Testis (tissue), 2 donors: Measurements from ENCODE around the gene ADAMTSL1.

Experiments
- POLR2A ChIP-seq: fragments of 450-650 bp; IDR thresholded peaks from one replicate; pipeline ENCODE4 v1.6.1; 2017; ENCODE audit warnings: antibody characterized with exemption, mild to moderate bottlenecking, moderate library complexity
- TF ChIP-seq, protein P1 (sequence below), 3 experiments: fragments of 450-650 bp in 2 of 3; fragments of 200-600 bp in 1 of 3; sonication (generic) in 1 of 3; IDR thresholded peaks; one replicate each; pipeline ENCODE4 v1.5.1; 2016 to 2019; ENCODE audit warnings: antibody characterized with exemption in 3 of 3, mild to moderate bottlenecking in 2 of 3, moderate library complexity in 1 of 3

DNA sequence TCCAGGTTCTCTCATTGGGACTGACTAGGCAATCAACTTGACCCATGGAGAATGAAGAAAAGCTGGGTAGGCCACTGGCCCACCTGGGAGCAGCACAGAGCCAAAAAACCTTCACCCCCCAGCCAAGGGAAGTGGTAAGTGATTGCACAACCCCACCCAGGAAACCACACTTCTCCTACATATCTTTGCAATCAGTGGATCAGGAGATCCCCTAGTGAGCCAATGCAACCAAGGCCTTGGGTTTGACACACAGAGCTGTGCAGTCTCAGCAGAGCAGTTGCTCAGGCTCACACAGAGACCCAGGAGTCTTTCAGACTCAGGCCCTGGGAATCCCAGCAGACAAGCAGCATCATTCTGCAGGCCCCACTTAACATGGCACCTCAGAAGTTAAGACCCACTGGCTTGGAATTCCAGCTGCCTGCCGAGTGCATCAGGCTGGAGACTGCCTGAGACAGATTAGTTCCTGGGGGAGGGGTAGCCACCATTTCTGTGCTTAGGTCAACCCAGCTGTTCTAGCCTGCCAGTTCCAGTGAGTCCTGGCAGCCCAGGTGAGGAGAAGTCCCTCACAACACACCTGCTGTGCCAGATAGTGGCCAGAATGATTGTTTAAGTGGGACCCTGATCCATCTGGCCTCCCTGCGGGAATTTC is 422.7 kb downstream of the ADAMTSL1 start:
- TF ChIP-seq, protein P1, sequence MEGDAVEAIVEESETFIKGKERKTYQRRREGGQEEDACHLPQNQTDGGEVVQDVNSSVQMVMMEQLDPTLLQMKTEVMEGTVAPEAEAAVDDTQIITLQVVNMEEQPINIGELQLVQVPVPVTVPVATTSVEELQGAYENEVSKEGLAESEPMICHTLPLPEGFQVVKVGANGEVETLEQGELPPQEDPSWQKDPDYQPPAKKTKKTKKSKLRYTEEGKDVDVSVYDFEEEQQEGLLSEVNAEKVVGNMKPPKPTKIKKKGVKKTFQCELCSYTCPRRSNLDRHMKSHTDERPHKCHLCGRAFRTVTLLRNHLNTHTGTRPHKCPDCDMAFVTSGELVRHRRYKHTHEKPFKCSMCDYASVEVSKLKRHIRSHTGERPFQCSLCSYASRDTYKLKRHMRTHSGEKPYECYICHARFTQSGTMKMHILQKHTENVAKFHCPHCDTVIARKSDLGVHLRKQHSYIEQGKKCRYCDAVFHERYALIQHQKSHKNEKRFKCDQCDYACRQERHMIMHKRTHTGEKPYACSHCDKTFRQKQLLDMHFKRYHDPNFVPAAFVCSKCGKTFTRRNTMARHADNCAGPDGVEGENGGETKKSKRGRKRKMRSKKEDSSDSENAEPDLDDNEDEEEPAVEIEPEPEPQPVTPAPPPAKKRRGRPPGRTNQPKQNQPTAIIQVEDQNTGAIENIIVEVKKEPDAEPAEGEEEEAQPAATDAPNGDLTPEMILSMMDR (IDR thresholded peaks at IDR 0.05) = no peak
- no peak for TF ChIP-seq POLR2A
